Adrenal gland (tissue), 12 donors: Measurements from ENCODE around the gene KCNAB2. TPM values are rescaled to one million over a fixed set of nuclear protein-coding genes. Genes with fewer than 3 reads are reported as not detected.

Source experiments
- DNase-seq, 7 donors: peaks; one replicate each; pipeline ENCODE4 v3.0.0-alpha.2; 2019 to 2020
- H3K27ac ChIP-seq, 5 donors: fragments of 200-600 bp; sonication (generic) in 4 of 5; 1 replicate in 3 of 5; 2 replicates in 2 of 5; pipeline versions ENCODE4 v1.5.1 to v1.8.0; 2016 to 2020; ENCODE audit warnings: mild to moderate bottlenecking in 1 of 5
- H3K27me3 ChIP-seq: fragments of 200-600 bp; 2 replicates; pipeline ENCODE4 v1.8.0; 2021
- H3K36me3 ChIP-seq, 2 donors: fragments of 200-600 bp; replicated peaks in 1 of 2; 1 replicate in 1 of 2; 2 replicates in 1 of 2; pipeline versions ENCODE4 v1.5.1 to v1.8.0; 2018 to 2022
- H3K4me1 ChIP-seq, 2 donors: fragments of 200-600 bp; replicated peaks in 1 of 2; 1 replicate in 1 of 2; 2 replicates in 1 of 2; pipeline versions ENCODE4 v1.5.1 to v1.8.0; 2018 to 2021
- H3K4me3 ChIP-seq, 4 donors: fragments of 200-600 bp; sonication (generic) in 3 of 4; one replicate each; pipeline ENCODE4 v1.5.1; 2016 to 2018
- H3K9me3 ChIP-seq, 3 donors: fragments of 200-600 bp; sonication (generic) in 1 of 3; replicated peaks in 1 of 3; 1 replicate in 2 of 3; 2 replicates in 1 of 3; pipeline versions ENCODE4 v1.5.1 to v1.8.0; 2016 to 2021
- CTCF ChIP-seq, 6 experiments: fragments of 450-650 bp in 4 of 6; fragments of 200-600 bp in 2 of 6; sonication (generic) in 1 of 6; IDR thresholded peaks; 1 replicate in 5 of 6; 2 replicates in 1 of 6; pipeline versions ENCODE4 v1.5.1 to v1.8.0; 2016 to 2021; ENCODE audit warnings: antibody characterized with exemption in 6 of 6, mild to moderate bottlenecking in 2 of 6, moderate library complexity in 1 of 6
- POLR2A ChIP-seq, 2 donors: fragments of 450-650 bp; IDR thresholded peaks; one replicate each; pipeline ENCODE4 v1.6.1; 2017; ENCODE audit warnings: antibody characterized with exemption in 2 of 2, mild to moderate bottlenecking in 2 of 2, moderate library complexity in 1 of 2
- WGBS, 4 donors: extraction: QIAGEN DNeasy Blood & Tissue Kit in 2 of 4; methylation state at CpG; one replicate each; pipeline versions ENCODE4 v1.1.5 to v1.1.7; 2013 to 2017; 5-methylcytosine and 5-hydroxymethylcytosine counted together
- intact Hi-C, 2 donors: fragments of 100-400 bp; cut with DNase I; formaldehyde crosslinking; loops; one replicate each; pipeline versions ENCODE4 v1.14.1 to v1.15.0; 2022 to 2023
- polyA plus RNA-seq, 3 donors: library from polyadenylated mRNA; stranded (reverse); fragments of 200-250 nt in 2 of 3; fragments of 350-450 nt in 1 of 3; fragmentation: Illumina TruSeq in 1 of 3; extraction: RNeasy Lipid Tissue Mini Kit (QIAGEN cat#74804) in 1 of 3; gene quantifications; one replicate each; pipeline ENCODE4 v1.2.3, GENCODE V29; 2013 to 2014
- total RNA-seq, 9 donors: library from RNA; depleted of rRNA in 4 of 9; stranded (reverse); fragments of >200 nt in 4 of 9; fragments of 120-200 nt in 1 of 9; fragmentation: NEBNext Ultra II Directional in 1 of 9; extraction: Animal tissue kit (Norgen Biotek cat#: 25700) in 1 of 9; gene quantifications; one replicate each; pipeline versions ENCODE4 v1.1.0 to v1.2.4, GENCODE V29; 2013 to 2023
- donor health status: healthy with polysubstance abuse.
- donor health status: Bipolar disorder and iron deficiency.
- donor health status: DM: yes; HTN: yes; CAD: no.
- donor health status: DM: no; HTN: no; CAD: no.
- donor health status: DM: no; HTN: no; CAD: no.
- donor health status: DM: yes; HTN: yes; CAD: no.

Gene KCNAB2
- total and polyA plus RNA-seq, 12 donors: 2.2 to 48.0 (median 16.8) TPM

GRCh38 chr1:6110326-6110725, 64.6 kb downstream of the KCNAB2 start:
- WGBS, 4 donors: 68 to 86% (median 78%) methylated on average over 5 to 15 of the region's 15 CpGs
- no peaks in the 10 kb centered on the region for H3K36me3 ChIP-seq
- no peak overlapping the region for H3K27ac ChIP-seq
- intact Hi-C loops: no loop called here
- H3K27me3 ChIP-seq: peaks cover 3% of the 10 kb centered on the region
- DNase-seq: no peak
- TF ChIP-seq CTCF (IDR thresholded peaks at IDR 0.05) (no peak), POLR2A (IDR thresholded peaks at IDR 0.05) (no peak)
- H3K4me1 ChIP-seq: no peaks in the 10 kb centered on the region
- H3K9me3 ChIP-seq: no peaks in the 10 kb centered on the region
- no peak overlapping the region for H3K4me3 ChIP-seq

- intact Hi-C loops: no loop called here
- TF ChIP-seq POLR2A (IDR thresholded peaks at IDR 0.05) (no peak), CTCF (IDR thresholded peaks at IDR 0.05) (no peak)
- peaks cover 3% of the 10 kb centered on the region for H3K27me3 ChIP-seq
- no peak overlapping the region for H3K4me3 ChIP-seq
- 78 to 85% (median 81%) methylated on average over 17 to 24 of the region's 24 CpGs for WGBS, 4 donors
- no peaks in the 10 kb centered on the region for H3K36me3 ChIP-seq
- no peaks in the 10 kb centered on the region for H3K9me3 ChIP-seq
- H3K4me1 ChIP-seq: no peaks in the 10 kb centered on the region
- DNase-seq: no peak
- H3K27ac ChIP-seq: no peak overlapping the region
Observed at GRCh38 chr1:6111571-6111970, 65.9 kb downstream of the KCNAB2 start.

- intact Hi-C loops: no loop called here
- Histone ChIP-seq H3K4me1 (no peaks in the 10 kb centered on the region), H3K36me3 (no peaks in the 10 kb centered on the region), H3K4me3 (no peak overlapping the region), H3K27me3 (peaks cover 3% of the 10 kb centered on the region), H3K9me3 (no peaks in the 10 kb centered on the region), H3K27ac (no peak overlapping the region)
- TF ChIP-seq CTCF (IDR thresholded peaks at IDR 0.05): no peak
- no peak for TF ChIP-seq POLR2A (IDR thresholded peaks at IDR 0.05)
- DNase-seq: no peak
- 76 to 93% (median 79%) methylated on average over 10 to 13 of the region's 13 CpGs for WGBS, 4 donors
Observed at GRCh38 chr1:6111991-6112689, 66.5 kb downstream of the KCNAB2 start.

- 66 to 85% (median 80%) methylated on average over 4 to 5 of the region's 5 CpGs for whole genome bisulfite sequencing, 4 donors
- TF ChIP-seq CTCF (IDR thresholded peaks at IDR 0.05) (no peak), POLR2A (IDR thresholded peaks at IDR 0.05) (no peak)
Observed at GRCh38 chr1:6112690-6113005, 67.0 kb downstream of the KCNAB2 start.

More at GRCh38 chr1:6112690-6113005, 67.0 kb downstream of the KCNAB2 start:
- H3K27ac ChIP-seq: no peak overlapping the region
- no peak for DNase-seq
- peaks cover 3% of the 10 kb centered on the region for H3K27me3 ChIP-seq
- intact Hi-C loops: no loop called here
- H3K36me3 ChIP-seq: no peaks in the 10 kb centered on the region
- no peaks in the 10 kb centered on the region for H3K4me1 ChIP-seq
- H3K9me3 ChIP-seq: no peaks in the 10 kb centered on the region
- no peak overlapping the region for H3K4me3 ChIP-seq
